Esophagus muscularis mucosa (tissue), 2 donors: ENCODE measurements around the gene RABL6.

Source experiments
- POLR2A ChIP-seq: fragments of 450-650 bp; IDR thresholded peaks from one replicate; pipeline ENCODE4 v1.6.1; 2017; ENCODE audit warnings: antibody characterized with exemption, moderate library complexity, mild to moderate bottlenecking, low read depth
- POLR2AphosphoS5 ChIP-seq, 2 donors: sonication (generic); formaldehyde crosslinking; IDR thresholded peaks; one replicate each; pipeline ENCODE4 v1.6.1; 2017; ENCODE audit warnings: antibody characterized with exemption in 2 of 2

- TF ChIP-seq POLR2AphosphoS5 (IDR thresholded peaks at IDR 0.05) (no peak), POLR2A (no peak)
These were observed 3.9 kb upstream of the RABL6 start for GRCh38 chr9:136803551-136804508.
